ENCODE data around the gene CECR2. TPM values are rescaled to one million over a fixed set of nuclear protein-coding genes. Genes with fewer than 3 reads are reported as not detected.

The CECR2 gene
- total and polyA plus RNA-seq, 2 of the 8 experiments (the other 6 are each of a cell fraction or from before 2014, with no cell fraction given), result 18.3 to 123 TPM

DNA sequence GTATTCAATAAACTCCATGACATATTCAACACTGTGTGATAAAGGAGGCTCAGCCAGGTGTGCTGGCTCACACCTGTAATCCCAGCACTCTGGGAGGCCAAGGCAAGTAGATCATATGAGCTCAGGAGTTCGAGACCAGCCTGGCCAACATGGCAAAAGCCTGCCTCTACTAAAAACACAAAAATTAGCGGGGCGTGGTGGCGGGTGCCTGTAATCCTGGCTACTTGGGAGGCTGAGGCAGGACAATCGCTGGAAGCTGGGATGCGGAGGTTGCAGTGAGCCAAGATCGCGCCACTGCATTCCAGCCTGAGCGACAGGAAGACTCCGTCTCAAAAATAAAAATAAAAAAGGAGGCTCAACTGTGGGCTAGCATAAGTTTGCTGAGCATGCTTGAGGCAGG is 189.9 kb downstream of the CECR2 start:
- Histone ChIP-seq H2BK15ac (ENCODE audit: low read length) (no peak overlapping the region), H2BK5ac (ENCODE audit: low read depth, low read length) (no peak overlapping the region), H2BK20ac (ENCODE audit: low read length) (no peak overlapping the region), H2BK120ac (replicated peaks; ENCODE audit: low read depth, low read length) (no peak overlapping the region), H3K56ac (replicated peaks; ENCODE audit: insufficient read length, low read depth, low read length) (no peak overlapping the region), H3K14ac (ENCODE audit: insufficient read length) (no peak overlapping the region), H3K4me2 (ENCODE audit: insufficient read depth in 1 of 2, low read depth in 2 of 2, low read length in 2 of 2) (no peak overlapping the region), H3K27ac (ENCODE audit: low read depth, low read length) (no peak overlapping the region), H3K9me3 (ENCODE audit: insufficient read depth in 2 of 2, low read depth in 1 of 2, low read length in 1 of 2) (peaks cover 0 to 3% of the 10 kb centered on the region in 2 experiments; a peak in 2 of 4 replicates), H2AK5ac (ENCODE audit: low read depth, low read length) (no peak overlapping the region), H4K5ac (ENCODE audit: insufficient read length, low read depth, low read length) (no peak overlapping the region), H3K36me3 (ENCODE audit: control insufficient read depth in 2 of 4, insufficient read depth in 4 of 4, low read length in 3 of 4) (peaks cover 18 to 47% (median 38%) of the 10 kb centered on the region in 4 experiments), H3K4me1 (replicated peaks in 1 of 4; ENCODE audit: control insufficient read depth in 3 of 4, insufficient read depth in 4 of 4, low read length in 3 of 4) (peaks cover 9 to 19% (median 14%) of the 10 kb centered on the region in 4 experiments; a peak in 6 of 7 replicates), H3K9ac (replicated peaks in 1 of 4; ENCODE audit: extremely low read depth in 1 of 4, low read depth in 3 of 4, low read length in 3 of 4) (no peak overlapping the region), H3K4ac (replicated peaks; ENCODE audit: insufficient read length, low read depth, low read length) (no peak overlapping the region), H3K79me1 (ENCODE audit: low read depth, low read length) (no peaks in the 10 kb centered on the region), H3K27me3 (replicated peaks in 1 of 4; ENCODE audit: control insufficient read depth in 3 of 4, extremely low read depth in 1 of 4, insufficient read depth in 3 of 4, low read length in 3 of 4) (no peaks in the 10 kb centered on the region), H4K91ac (replicated peaks; ENCODE audit: insufficient read length, low read length) (no peak overlapping the region), H2AFZ (ENCODE audit: low read length) (no peak overlapping the region), H4K20me1 (replicated peaks in 1 of 2; ENCODE audit: control insufficient read depth in 1 of 2, insufficient read depth in 2 of 2, low read length in 2 of 2) (no peaks in the 10 kb centered on the region), H3K4me3 (ENCODE audit: extremely low read depth in 1 of 4, insufficient read depth in 2 of 4, low read depth in 3 of 4, low read length in 4 of 4) (no peak overlapping the region), H3K23me2 (ENCODE audit: low read depth, low read length) (no peaks in the 10 kb centered on the region), H3K18ac (ENCODE audit: extremely low read depth, low read length) (no peak overlapping the region), H3K23ac (ENCODE audit: insufficient read length) (no peak overlapping the region), H3K79me2 (ENCODE audit: control insufficient read depth in 1 of 2, insufficient read depth in 2 of 2, low read length in 2 of 2) (no peaks in the 10 kb centered on the region), H4K8ac (ENCODE audit: extremely low read depth, insufficient read depth, low read length) (no peak overlapping the region), H2BK12ac (ENCODE audit: low read depth, low read length) (no peak overlapping the region)
- WGBS, 2 experiments (ENCODE audit: extremely low coverage in 1 of 2, insufficient coverage in 1 of 2, insufficient read length in 1 of 2, insufficient replicate concordance in 2 of 2, low coverage in 1 of 2, low lambda C conversion rate in 2 of 2, missing lambda C conversion rate in 1 of 2), result 97% methylated on average over 10 of the region's 10 CpGs; no CpG with 5 or more reads in 1 of the 2 experiments
- DNase-seq (ENCODE audit: low read depth in 1 of 2, low spot score in 2 of 2) (no peak), FAIRE-seq (no peak)
- POLR2A ChIA-PET (ENCODE audit: partially characterized antibody), result interaction anchor here (1.2 to 1.4 kb wide), 4 partner anchors 11 to 80 kb away, joined by 3 to 5 read pairs (median 3); partner anchors contain the start of gene BCL2L13
- CTCF ChIA-PET (ENCODE audit: partially characterized antibody), result interaction anchor here (0.6 to 3.0 kb wide), 23 partner anchors 8 to 233 kb away, joined by 3 to 27 read pairs (median 4); no protein-coding TSS in a partner anchor
- TF ChIP-seq CBX5 (IDR thresholded peaks at IDR 0.05; ENCODE audit: low read depth, low read length) (no peak), POLR2A (IDR thresholded peaks at IDR 0.05; ENCODE audit: control extremely low read depth in 1 of 2, low read depth in 2 of 2, low read length in 2 of 2) (no peak), FOSL1 (IDR thresholded peaks at IDR 0.05; ENCODE audit: insufficient read depth, low read depth, low read length) (no peak), ZNF274 (IDR thresholded peaks at IDR 0.05; ENCODE audit: borderline replicate concordance, extremely low read depth, low read length) (no peak), JUN (IDR thresholded peaks at IDR 0.05; ENCODE audit: low read depth, low read length) (no peak), RXRA (IDR thresholded peaks at IDR 0.05; ENCODE audit: insufficient read depth, low read depth, low read length) (no peak), SP4 (IDR thresholded peaks at IDR 0.05; ENCODE audit: low read length) (no peak)
